ENCODE data around the gene NFKBIZ.
A peak's percentile ranks its signal among the peaks of the same experiment; 100 is the strongest.

The NFKBIZ gene, protein sequence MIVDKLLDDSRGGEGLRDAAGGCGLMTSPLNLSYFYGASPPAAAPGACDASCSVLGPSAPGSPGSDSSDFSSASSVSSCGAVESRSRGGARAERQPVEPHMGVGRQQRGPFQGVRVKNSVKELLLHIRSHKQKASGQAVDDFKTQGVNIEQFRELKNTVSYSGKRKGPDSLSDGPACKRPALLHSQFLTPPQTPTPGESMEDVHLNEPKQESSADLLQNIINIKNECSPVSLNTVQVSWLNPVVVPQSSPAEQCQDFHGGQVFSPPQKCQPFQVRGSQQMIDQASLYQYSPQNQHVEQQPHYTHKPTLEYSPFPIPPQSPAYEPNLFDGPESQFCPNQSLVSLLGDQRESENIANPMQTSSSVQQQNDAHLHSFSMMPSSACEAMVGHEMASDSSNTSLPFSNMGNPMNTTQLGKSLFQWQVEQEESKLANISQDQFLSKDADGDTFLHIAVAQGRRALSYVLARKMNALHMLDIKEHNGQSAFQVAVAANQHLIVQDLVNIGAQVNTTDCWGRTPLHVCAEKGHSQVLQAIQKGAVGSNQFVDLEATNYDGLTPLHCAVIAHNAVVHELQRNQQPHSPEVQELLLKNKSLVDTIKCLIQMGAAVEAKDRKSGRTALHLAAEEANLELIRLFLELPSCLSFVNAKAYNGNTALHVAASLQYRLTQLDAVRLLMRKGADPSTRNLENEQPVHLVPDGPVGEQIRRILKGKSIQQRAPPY

DNA sequence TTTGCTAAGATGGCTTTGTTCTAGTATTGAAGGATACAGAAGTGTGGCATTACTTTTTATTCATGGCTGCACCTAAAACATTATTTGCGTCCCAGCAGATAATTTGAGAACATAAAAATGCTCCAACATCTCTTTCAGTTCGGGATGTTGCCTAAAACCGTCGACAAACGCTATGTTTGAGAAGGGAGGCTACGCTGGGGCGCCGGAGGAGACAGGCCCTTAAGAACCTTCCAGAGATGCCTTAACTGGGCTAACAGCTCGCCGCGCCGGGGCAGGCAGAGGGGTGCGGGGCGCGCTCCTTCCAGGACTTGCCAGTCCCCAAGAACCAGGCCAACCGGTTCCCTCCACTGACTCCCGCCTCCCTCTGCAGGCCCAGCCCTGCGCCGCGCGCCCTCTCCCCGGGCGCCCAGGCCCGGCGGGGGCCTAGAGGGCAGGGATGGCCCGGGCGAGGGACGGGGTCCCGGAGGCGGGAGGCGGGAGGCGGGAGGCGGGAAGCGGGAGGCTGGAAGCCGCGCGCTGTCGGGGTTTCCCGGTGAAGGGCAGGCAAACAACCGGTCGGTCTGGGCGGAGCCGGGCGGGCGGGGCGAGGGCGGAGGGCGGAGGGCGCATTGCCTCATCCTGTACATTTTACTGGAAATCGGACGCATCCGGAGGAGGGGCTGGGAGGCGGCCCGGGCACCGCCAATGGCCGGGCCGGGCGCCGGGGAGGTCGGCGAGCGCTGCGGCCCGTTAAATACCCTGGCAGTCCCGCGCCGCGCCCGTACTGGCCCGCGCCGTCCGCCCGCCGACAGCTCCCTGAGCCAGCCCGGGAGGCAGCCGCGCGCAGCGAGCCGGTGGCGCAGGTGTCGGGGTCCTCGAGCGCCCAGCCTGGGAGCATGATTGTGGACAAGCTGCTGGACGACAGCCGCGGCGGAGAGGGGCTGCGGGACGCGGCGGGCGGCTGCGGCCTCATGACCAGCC is at the start of gene NFKBIZ:
Gene NFKBIZ, plus strand, starts transcription at position 761 of the 960 bp plus-strand sequence. Its CDS starts 115 bp downstream, at position 876.
- peak; percentile 93 for DNase-seq

DNA sequence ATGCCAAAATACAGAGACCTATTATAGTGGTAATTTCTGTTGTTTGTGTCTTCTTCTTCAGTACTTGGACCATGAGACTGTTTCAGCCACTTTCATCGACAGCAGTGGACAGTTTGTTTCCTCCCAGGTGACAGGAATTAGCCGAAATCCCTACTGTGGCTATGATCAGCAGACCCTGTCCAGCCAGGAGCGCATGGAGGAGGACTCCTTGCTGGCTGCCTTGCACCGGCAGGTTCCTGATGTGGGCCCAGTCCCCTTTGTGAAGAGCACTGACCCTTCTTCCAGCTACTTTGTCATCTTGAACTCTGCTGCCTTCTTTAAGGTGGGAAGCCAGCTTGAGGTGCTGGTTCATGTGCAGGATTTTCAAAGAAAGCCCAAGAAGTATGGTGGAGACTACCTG is 48.1 kb upstream of the NFKBIZ start:
- no peak for DNase-seq

DNA sequence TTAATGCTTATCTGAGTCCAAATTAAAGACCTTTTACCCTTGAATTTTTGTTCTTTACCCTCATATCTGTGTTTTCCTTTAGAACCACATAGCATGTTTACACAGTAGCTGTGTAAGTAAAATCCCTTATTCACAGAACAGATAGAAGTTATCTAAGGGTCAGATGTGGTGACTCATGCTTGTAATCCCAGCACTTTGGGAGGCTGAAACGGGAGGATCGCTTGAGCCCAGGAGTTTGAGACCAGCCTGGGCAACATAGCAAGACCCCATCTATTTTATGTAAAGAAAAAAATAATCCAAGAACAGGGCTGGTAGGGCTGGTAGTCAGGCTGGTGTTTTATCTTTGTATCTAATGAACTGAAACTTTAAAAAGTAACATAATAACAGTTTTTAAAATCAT is 47.1 kb upstream of the NFKBIZ start:
- no peak for DNase-seq

DNA sequence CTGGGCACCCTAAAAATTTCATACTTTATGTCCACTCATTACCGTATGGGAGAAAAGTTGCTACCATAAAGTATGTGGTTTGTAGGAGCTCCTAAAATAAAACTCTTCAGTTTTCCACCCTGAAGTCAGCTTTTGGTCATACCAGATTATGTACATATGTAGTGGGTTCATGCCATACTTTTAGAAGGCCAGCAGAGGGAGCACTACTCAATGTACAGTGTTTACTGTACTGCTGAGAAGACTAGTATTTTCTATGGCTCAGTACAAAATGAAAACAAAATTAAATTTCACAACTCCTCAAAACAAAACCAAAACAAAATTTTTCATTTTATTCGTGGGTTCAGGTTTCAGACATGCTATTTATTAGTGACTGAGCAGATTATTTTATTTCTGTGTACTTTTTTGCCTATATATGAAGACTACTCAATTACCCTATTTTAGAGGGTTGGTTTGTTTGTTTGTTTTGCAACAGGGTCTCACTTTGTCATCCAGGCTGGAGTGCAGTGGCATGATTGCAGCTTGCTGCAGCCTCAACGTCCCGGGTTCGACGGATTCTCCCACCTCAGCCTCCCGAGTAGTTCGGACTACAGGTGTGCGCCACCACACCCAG is 46.0 kb upstream of the NFKBIZ start:
- peak; percentile 6 for DNase-seq

DNA sequence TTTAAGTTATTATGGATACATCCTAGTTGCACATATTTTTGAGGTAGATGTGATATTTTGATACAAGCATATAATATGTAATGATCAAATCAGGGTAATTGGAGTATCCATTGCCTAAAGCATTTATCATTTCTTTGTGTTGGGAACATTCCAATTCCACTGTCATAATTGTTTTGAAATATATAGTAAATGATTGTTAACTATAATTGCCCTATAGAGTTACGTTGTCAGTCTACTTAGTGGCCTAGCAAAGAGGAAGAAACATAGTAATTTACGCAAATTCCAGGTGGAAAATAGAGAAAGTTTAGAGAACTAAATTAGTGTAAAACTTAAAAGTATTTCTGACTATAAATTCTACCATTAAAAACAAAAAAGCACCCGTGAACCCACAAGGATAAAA is 45.4 kb upstream of the NFKBIZ start:
- DNase-seq = no peak

DNA sequence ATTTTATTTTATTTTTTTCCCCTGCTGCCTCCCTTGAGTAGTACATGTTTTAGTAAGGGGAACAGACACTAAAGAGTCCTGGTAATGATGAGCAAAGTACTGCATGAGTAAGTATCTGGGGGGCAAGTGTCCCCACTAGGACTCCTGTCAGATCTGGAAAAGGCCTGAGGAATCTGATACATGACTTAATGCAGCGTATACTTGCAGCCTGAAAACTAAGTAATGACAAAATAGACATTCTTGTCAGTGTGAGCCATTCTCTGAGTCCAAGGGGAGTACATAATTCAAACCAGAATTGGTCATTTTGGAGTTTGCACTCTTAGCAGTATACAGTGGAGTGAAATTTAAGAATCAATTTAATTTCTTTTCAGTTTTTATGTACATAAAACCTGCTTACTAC is 42.8 kb upstream of the NFKBIZ start:
- DNase-seq = no peak

DNA sequence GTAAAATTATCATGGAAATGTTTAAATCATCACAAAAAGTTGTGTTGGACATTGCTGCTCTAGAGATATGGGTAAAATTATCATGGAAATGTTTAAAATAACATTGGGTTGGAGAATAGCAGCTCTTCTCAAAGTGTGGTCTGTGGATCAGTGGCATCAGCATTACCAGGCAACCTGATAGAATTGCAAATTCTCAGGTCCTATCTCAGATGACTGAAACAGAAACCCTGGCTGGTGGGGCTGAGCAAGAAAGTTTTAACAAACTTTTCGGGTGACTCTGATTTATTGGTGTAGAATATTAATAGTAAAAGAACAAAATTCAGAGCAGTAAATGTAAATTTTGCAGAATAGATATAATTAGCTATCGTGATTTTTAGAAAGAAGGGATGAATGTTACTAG is 41.4 kb upstream of the NFKBIZ start:
- DNase-seq = no peak

DNA sequence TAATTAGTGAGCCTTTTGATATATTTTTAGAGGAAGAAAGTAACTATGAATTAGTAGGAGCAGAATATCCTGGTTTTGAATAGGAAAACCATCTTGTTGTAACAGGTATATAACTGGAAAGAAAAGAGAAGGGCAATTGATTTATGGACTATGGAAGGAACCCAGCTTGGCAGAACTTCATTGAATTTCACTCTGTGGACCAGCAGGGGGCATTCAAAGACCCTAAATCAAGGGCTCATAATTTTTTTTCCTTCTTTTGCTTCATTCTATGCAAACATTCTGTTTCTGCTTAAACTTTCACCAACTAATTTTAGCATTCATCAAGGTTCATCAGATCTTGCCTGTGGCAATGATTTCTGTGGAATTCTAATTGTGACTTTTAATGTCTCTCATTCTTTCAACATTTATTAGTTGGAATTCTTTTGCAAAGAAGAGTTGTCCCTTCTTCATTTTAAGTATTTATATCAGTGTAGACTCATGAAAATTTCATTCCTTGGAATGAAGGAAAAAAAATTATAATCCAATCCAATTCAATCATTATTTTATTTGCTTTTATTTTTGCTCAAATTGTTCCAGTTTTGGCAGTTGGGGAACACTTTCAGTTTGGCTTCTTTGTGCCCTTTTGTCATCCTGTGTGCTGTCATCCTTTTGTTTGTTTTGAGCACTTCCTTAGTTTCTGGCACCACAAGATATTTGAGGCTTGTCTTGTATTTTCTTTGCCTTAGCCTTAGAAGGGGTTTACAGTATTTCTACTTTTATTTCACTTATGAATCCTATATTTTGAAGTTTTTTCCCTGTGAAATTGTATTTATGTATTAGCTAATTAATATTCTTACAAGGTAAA is 39.9 kb upstream of the NFKBIZ start:
- DNase-seq = peak; percentile 15

DNA sequence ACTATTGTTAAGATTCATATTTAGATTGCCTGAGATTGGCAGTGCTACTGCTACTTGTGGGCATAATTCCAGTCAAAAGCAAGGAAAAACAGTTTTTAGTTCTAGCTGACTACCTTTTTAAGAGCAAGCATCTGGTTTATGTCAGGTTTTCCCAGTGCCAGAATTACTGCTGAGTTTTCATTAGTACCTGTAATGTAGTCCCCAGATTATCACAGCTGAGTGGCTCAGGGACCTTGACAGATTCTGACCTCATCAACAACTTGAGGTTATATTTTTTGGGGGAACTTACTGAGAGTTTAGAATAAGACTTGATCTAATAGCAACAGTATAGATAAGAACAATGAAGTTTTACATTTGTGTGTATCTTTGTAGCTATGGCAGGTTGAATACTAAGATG is 39.3 kb upstream of the NFKBIZ start:
- DNase-seq = no peak

DNA sequence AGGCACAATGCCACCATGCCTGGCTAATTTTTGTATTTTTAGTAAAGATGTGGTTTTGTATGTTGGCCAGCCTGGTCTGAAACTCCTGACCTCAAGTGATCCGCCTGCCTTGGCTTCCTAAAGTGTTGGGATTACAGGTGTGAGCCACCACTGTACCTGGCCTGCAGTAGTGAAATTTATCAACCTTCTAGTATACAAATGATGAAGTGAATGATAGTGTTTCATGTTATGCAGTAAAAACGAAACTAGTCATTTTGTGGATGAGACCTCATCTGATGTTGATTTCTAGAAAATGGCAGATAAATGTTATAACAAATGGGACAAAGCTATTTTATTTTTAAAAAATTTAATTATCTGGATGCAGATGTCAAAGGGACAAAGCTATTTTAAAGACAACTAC is 37.4 kb upstream of the NFKBIZ start:
- no peak for DNase-seq

DNA sequence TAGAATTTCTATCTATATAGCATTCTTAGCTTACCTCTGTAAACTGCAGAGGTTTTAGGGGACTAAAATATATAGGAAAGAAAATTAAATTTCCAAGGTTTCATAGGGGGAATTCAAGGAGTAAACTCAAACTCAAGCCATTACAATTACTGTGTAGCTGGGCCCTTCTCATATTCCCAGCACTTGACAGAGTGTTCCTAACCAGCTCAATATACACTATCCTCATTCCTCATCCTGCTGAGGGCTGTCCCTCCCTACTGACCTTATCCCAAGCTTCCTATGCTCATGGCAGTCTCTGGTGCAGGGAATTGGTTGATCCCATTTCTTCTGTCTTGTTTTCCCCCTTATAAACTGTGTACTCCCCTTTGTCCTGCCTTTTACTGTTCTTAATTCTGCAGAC is 36.4 kb upstream of the NFKBIZ start:
- no peak for DNase-seq

DNA sequence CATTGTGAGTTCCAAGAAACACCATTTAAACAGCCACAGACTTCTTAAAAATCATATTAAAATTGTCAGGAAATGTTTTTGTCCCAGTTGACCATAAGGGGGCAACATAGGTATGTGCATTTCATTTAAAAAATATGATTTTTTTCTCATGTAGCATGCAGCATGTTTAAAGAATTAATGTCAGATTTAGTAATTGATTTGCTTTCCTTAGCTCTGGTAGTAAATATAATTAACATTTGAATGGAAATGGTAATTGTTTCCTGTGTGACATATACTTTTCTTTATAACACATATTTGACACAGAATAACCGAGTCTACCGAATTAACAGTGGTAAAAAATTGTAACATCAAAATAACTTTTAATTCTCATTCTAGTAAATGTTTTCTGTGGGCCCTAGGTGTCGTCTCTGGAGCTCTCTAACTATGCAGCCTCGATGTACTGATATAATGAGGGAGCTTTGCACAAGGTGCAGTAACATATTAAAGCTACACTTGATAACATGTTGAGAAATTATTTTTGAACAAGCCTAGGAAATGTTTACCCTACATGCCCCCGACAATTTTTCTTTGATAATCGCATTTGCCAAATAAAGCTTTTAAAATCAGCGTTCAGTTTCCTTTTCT is 35.4 kb upstream of the NFKBIZ start:
- no peak for DNase-seq

DNA sequence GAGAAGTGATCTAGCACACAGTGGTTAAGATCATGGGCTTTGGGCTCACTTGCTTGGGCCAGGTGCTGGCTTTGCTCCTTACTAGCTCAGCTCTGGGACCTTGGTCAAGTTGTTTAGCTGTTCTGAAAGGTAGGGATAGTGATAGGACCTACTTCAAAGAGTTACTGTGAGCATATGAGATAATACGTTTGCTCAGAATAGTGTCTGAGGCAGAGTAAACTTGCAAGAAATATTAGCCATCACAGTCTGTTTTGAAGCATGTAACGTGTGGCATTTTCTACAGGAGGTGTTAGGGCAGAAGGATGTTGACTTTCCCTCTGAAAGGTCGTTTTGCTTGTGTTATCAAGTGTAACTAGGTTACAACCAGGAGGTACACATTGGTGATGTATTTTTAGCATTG is 34.5 kb upstream of the NFKBIZ start:
- no peak for DNase-seq

DNA sequence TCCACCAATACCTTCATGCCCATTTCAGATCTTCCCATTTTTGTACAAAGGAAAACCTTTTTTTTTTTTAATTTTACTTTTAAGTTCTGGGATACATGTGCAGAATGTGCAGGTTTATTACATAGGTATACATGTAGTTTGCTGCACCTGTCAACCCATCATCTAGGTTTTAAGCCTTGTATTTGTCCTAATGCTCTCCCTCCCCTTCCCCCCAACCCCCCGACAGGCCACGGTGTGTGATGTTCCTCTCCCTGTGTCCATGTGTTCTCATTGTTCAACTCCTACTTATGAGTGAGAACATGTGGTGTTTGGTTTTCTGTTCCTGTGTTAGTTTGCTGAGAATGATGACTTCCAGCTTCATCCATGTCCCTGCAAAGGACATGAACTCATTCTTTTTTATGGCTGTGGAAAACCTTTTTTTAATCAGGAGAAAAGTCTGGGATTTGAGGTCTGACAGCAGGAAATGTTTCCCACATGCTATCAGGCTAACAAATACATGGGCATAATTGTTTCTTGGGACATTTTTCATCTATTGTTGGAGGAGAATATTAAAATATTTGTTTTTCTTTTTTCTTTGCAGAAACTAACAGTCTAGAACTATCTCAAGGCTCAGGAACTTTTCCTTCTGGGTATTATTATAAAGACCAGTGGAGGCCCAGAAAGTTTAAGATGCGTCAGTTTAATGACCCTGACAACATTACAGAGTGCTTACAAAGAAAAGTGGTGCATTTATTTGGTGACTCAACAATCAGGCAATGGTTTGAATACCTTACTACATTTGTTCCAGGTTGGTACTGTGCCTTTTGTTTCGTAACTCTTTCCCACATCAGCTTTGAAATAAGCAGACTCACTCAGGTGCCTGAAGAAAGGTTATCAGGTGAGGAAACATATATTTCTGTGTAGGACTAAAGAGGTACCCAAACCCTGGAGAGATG is 32.8 kb upstream of the NFKBIZ start:
- DNase-seq = no peak

DNA sequence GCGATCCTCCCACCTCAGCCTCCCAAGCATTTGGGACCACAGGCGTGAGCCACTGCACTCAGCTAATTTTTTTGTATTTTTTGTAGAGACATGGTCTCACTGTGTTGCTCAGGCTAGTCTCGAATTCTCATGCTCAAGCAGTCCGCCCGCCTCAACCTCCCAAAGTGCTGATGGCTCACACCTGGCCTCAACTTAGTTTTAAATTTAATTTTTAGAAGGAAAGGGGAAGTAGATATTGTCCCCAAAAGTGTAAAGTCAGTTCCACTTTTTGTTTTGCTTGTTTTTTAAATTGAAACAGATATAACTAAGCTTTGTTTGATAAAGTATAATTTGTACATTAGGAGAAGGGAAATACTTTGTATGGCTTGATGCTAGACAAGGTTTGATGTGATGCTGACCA is 31.3 kb upstream of the NFKBIZ start:
- DNase-seq = no peak

DNA sequence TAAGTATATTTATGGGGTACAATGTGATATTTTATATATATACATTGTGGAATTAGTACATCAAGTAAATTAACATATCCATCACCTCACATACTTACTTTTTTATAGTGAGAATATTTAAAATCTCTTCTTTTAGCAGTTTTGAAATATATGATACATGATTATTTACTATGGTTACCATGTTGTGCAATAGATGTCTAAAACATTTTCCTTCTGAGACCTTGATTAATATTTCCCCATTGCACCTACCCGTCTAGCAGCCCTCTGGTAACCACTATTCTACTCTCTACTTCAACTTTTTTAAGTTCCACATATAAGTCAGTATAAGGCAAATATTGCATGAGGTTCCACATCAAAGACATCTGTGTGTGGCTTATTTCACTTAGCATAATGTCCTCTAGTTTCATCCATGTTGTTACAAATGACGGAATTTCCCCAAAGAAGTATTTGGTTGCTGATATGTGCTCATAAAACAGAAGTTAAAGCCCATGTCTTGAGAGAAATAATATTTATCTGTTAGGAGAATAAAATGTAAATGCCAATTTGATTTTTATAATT is 29.6 kb upstream of the NFKBIZ start:
- DNase-seq = no peak

DNA sequence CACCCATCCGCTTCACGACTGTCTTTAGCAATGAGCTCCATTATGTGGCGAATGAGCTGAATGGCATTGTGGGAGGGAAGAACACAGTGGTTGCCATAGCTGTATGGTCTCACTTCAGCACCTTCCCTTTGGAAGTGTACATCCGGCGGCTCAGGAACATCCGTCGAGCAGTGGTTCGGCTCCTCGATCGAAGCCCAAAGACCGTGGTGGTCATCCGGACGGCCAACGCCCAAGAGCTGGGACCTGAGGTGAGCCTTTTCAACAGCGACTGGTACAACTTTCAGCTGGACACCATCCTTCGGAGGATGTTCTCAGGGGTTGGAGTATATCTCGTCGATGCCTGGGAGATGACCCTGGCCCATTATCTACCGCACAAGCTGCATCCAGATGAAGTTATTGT is 27.8 kb upstream of the NFKBIZ start:
- DNase-seq = no peak

DNA sequence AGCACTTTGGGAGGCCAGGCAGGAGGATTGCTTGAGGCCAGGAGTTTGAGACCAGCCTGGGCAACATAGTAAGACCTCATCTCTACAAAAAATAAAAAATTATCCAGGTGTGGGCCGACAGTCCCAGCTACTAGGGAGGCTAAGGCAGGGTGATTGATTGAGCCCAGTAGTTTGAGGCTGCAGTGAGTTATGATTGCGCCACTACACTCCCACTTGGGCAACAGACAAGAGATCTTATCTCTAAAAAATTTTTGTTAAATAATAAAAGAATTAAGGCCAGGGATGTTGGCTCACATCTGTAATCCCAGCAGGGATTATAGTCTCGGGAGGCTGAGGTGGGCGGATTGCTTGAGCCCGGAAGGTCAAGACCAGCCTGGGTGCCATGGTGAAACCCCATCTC is 25.8 kb upstream of the NFKBIZ start:
- no peak for DNase-seq

DNA sequence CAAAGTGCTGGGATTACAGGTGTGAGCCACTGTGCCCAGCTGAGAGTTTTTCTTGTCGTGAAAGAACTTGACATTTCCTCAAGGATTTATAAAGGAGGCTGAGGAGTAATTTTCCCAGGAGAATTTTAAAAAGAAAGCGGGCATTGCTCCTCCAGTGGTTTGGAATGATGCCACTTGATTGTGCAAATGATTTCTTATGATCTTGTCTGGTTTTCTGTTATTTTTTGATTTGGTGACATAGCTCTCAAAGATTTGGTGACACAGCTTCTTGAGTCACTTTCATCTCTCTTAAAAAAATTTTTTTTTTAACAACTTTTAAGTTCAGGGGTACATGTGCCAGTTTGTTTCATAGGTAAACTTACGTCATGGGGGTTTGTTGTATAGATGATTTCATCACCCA is 24.6 kb upstream of the NFKBIZ start:
- no peak for DNase-seq

DNA sequence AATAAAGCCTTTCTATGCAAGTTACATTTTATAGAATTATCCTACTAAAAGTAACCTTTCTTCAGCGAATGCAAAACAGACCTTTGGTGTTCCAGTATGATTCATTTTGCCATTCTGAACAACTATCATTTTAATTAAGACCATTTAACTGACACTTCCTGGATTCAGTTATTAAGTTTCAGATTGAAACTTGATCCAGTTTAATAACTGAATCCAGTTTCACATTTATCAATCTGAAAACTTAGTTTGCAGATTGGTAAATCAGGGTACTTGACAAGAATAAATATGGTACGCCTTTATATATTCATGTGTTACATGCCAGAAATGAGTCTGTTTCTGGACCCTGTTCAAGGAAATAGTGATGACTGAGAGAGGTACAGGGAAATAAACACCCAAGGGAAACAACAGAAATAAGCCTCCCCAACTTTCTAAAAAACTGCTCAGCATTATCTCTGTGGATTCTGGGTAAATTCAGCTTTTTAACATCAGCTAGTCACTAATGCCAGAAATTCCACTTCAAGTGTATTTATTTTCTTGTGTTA is 23.3 kb upstream of the NFKBIZ start:
- no peak for DNase-seq
